T-helper 2 cell treated with Interferon-gamma antibody and Interleukin-4, amounts not matched to agents 100 ng/mL and 5 ng/mL, for 36 hours (primary cell): ENCODE results near the gene CASK. TPM values are rescaled to one million over a fixed set of nuclear protein-coding genes. Genes with fewer than 3 reads are reported as not detected.

Experiments used
- intact Hi-C: fragments of 100-400 bp; cut with micrococcal nuclease; formaldehyde crosslinking; loops from one replicate; pipeline ENCODE4 v1.15.1; 2023
- total RNA-seq: library from RNA; stranded (reverse); gene quantifications from 2 replicates; pipeline ENCODE4 v1.2.3, GENCODE V29; 2022

Gene CASK
- total RNA-seq, 1 donor from 2014 or later = 33.0 TPM

DNA sequence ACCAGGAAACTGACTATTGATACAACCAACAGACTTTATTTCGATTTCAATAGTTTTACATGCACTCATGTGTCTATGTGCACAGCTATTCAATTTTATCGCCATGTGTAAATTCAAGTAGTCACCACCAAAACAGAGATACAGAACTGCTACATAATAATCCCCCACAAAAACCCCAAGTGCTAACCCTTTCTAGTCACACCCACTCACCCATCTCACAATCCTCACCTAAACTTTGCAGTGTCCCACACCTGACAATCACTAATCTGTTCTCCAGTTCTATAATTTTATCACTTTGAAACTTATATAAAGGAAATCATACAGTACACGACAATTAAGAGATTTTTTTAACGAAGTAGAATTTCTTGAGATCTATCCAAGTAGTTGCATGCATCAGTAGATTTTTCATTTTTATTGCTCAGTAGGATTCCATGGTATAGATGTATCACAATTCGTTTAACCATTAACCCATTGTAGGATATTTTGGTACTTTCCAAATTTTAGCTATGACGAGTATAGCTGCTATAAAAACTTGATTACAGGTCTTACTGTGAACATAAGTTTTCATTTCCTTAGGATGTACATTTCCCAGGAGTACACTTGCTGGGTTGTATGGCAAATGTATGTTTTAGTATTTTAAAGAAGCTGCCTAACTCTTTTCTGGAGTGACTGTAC lies 85.9 kb downstream of the CASK start:
- intact Hi-C loops = no loop called here

DNA sequence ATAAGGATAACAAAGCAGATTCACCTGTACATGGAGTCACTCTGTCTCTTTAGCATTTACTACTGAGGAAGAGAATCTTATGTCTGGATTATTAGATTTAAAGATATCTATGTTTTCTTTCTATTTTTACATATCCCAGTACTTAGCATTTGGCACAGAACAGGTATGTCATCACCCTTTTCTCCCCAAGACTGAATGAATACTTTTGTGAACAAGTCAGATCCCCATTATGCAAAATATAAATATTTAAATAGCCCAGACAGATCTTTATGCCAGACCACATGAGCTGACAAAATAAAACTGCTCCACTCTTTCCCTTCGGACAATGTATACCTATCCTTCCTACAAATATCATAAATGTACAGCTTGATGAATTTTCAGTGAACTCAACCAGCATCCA lies 94.5 kb downstream of the CASK start:
- intact Hi-C loops = no loop called here

DNA sequence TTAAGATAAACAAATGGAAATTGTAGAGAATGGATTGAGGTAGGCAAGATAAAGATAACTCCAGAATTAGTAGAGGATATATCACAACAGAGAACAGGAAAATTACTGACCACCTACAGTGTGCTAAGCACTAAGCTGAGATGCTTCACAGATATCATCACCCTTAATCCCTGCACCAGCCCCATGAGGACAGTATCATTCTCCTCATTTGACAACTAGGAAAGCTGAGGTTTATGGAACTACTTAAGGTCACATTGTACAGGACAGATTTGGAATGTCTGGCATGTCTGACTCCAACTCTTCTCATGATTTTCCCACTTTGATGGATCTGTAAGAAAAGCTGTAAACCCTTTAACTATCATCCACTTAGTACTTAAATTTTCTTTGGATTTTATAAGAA lies 95.5 kb downstream of the CASK start:
- intact Hi-C loops = no loop called here

DNA sequence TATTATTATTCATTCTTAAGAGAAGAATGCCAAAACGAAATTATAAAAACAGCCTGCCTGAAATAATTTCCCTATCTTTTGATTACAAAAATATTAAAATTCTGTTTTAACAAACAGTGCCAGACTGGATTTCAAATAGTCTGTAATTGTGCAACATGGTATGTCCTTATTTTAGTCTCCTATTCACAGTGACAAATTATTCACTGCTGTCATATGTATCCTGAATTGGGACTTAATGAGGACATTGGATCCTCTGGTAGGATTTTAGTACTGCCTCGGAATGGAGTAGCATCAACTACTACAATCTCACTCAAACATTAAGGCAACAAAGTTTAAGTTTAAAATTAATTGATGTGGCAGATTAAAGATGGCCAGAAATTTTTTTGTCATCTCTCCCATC lies 97.6 kb downstream of the CASK start:
- intact Hi-C loops = no loop called here

DNA sequence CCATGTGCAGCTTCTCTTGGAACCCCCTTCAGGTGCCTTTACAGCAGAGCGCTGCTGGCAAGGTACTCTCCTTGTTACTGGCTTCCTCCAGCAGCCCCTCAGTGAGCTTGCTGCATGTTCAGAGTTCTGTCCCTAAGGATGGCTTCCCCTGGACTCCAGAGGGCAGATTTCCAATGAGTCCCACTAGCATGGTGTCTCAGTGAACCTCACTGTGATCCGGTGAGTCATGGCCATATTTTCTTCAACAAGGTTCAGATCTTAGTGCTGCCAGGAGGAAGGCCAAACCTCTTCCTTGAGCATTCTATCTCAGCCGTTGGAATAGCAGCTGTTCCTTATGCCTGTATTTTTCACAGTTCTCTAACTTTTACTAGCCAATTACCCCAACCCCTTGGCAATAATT lies 98.8 kb downstream of the CASK start:
- intact Hi-C loops = no loop called here

DNA sequence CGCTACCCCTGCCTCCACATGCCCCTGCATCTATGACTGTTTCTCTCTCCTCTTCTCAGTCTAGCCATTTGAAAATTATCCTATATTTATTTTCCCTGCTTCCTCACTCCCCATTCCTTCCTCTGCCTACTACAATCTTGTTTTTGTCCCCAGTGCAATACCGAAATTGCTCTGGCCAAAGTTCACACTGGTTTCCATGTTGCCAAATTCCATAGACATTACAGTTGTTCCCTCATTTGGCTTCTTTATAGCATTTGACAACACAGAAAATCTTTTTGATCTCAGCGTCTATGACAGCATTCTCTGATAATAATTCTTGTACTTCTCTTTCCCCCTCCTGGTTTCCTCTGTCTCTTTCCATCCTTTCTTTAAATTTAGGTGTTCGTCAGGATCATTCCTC lies 100.0 kb downstream of the CASK start:
- intact Hi-C loops = no loop called here

DNA sequence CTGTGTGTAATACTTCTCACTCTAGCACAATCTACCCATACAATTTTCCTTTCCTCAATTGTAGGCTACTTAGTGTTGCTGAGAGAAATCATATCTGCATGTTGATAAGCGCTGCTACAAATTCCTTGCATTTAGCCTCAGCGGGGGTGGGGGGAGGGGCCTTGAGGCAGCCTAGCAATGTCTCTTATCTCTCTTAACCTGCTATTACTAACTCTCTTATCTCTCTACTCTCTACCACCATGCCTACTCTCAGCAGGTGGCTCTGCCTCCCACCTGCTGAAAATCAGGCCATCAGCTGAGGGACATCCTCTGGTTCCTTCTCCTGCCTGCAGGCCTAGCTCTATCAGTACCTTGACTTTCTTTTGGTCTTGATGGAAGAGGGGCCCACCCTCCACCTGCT lies 100.5 kb downstream of the CASK start:
- intact Hi-C loops = no loop called here

DNA sequence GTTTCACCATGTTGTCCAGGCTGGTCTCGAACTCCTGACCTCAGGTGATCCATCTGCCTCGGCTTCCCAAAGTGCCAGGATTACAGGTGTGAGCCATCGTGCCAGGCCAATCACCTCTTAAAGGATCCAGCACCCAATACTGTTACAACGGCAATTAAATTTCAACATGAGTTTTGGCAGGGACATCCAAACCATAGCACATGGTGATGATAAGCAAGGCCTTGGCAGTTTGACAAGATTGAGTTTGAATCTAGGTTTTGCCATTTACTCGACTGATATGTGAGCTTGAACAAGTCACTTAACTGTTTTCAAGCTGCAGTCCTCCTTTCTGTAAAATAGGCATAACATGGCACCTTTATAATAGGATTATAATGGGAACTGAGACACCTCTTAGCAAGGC lies 115.3 kb downstream of the CASK start:
- intact Hi-C loops = no loop called here

DNA sequence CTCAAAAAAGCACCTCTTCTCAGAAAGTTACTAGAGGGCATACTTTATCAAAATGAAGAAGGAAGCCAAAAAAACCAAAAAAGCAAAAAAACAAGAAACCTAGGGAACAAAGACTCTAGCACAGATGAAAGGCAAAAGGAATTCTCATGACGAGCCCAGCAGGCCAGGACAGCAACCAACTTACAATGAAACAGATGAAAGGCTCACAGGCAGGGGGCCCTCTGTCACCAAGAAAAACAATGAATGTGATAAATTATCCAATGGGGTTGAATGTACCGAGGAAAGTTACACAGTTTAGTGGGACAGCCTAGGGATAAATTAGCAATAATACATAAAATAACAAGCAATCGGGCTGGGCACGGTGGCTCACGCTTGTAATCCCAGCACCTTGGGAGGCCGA lies 120.4 kb downstream of the CASK start:
- intact Hi-C loops = no loop called here

DNA sequence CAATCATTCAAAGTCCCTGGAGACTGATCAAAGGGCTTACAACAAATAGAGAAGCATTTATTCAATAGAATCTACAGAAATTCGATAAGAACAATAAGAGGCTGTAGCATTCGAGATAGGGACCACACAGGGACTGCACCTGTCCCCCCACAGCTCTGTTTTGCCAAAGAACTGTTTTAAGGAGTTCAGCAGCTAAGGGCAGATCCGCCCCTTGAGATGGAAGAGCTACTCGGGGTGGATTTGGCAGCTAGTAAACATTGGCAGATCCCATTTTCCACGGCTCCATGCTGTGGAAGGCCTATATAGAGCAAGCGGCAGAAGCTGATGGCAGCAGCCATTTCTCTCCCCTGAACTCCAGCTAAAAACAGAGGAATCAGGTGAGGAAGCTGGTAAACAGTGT lies 123.7 kb downstream of the CASK start:
- intact Hi-C loops = loop anchor here (5.0 kb wide), 2 partner anchors 123 to 1533 kb away; partner anchors contain the start of gene CASK

DNA sequence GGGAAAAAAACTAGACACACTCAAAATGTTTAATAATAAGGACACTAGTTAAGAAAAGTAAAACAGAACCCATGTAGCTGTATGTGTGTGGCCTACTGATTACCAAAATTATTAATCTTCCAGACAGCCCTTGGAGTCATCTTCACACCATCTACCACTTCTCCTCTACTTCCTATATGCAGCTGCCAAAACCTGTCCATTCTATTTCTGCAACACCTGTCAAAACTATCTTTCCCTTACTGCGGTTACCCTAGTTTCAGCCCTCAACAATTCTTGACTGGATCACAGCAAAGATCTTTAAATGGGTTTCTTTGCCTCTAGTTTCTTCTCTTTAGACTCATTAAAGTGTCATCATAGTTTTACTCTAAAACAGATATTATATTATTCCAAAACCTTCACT lies 126.8 kb downstream of the CASK start:
- intact Hi-C loops = loop anchor here (5.0 kb wide), 2 partner anchors 126 to 1536 kb away; partner anchors contain the start of gene CASK

DNA sequence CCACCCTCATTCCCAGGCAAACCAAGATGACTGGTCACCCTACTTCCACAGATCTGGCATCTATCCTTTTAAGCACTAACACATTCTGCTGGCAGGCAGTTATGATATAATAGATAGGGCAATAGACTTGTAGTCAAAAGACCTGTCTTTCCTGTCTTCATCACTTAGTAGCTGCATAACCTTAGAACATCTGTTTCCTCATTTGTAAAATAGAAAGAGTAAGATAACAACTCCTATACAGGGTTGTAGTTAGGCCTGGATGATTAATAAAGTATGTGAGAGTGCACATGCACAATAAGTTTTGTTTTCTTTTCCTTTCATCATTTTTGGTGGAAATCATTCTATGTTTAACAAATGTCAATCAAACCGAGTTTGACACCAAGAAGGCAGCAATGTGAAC lies 127.3 kb downstream of the CASK start:
- intact Hi-C loops = loop anchor here (5.0 kb wide), 2 partner anchors 126 to 1536 kb away; partner anchors contain the start of gene CASK

DNA sequence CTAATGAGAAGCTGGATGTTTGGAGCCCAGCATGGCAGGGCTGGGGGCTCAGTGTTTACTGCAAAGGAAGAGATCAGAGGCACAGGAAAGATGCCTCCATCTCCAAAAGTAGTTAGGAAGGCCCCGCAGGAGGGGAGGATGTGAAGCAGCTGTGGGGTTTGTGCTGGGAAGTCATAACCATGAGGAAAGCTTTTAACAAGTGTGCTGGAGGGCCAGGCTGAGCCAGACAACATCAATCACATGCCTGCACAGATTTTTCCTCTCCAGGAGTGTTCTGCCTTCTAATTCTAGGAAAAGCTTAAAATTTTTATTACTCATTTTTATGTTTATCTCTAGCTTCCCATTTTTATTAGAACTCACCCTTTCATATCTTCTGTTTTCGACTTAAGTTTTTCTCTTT lies 134.0 kb downstream of the CASK start:
- intact Hi-C loops = no loop called here

DNA sequence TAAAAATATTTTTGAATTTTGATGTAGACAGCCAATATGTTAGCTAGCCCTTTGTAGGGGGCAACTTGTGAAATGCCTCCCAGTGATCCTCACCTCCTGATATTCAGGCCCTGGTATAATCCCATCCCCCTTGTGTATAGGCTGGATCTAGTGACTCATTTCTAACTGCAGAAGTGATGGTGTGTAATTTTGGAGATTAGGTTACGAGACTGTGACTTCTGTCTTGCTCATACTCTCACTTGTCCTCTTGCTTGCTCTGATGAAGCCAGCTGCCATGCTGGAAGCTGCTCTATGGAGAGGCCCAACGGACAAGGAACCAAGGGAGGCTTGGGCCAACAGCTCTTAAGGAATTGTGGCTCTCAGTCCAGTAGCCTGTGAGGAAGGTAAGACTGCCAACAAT lies 137.7 kb downstream of the CASK start:
- intact Hi-C loops = no loop called here

DNA sequence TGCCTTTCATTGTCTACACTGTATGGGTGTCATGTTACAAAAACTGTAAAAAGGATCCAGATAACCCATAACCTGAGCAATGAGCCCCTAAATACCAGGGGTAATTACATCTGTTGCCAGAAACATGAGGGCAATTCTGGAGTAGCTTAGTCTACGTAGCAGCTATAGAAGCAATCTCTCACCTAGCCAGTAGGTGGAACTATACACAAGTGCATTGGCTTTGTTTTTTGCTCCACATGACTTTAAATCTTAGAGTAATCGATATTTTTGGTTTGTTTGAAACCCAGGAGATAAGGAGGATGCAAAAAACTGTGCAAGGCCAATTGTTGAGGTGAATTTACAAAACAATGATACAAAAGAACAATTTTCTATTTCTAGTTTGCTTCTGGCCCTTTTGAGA lies 141.9 kb downstream of the CASK start:
- intact Hi-C loops = loop anchor here (5.0 kb wide), 1 partner anchor 1776 kb away; no protein-coding TSS in a partner anchor

DNA sequence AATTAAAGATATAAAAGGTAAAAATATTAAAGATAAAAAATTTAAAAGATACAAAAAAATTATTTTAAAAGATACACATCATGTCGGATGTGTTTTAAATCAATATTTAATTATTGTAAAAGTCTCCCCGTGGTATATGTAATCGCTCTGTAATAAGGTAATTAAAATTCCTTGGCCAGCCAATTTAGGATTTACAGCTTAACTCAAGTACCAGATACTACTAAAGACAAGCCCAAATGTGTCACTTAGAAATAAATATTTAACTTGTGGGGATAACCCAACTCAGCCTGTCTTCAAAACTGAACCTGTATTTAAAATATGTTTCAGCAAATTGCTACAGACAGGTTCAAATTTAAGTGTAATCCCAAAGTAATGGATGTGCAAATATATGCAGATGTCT lies 143.4 kb downstream of the CASK start:
- intact Hi-C loops = loop anchor here (5.0 kb wide), 1 partner anchor 1777 kb away; no protein-coding TSS in a partner anchor

DNA sequence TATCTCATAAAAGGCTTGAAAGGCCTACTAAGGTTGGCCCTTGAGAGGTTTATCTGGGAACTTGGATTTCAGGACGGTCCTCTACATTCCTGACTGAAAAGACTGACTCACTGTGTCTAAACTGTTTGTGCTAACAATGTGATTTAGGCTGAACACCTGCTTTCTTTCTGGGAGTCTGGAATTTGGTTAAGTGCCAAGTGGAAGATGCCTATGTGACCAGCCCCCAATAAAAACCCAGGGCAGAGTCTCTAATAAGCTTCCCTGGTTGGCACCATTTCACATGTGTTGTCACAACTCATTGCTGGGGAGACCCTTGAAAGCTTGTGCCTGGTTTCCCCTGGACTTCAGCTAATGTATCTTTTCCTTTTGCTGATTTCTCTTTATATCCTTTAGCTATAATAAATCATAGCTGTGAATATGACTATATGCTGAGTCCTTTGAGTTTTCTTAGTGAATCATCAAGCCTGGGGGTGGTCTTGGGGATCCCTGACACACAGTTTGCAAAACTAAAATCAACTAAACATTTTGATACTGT lies 144.3 kb downstream of the CASK start:
- intact Hi-C loops = no loop called here

DNA sequence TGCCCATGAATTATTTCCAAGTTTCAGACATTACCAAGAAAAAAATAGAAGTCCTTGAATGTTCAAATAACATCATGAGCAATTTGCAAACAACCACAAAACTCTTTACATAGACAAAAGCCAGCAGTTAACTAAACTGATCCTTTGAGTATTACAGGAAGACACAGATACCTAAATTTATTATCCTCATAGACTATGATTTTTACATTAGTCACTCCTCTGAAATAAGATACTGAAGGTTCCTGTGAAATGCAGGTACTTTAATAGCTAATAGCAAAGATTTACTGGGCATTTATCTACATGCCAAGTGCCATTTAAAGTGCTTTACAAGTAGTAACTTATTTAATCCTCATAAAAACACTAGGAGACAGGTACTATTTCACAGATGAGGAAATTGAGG lies 161.7 kb downstream of the CASK start:
- intact Hi-C loops = no loop called here

DNA sequence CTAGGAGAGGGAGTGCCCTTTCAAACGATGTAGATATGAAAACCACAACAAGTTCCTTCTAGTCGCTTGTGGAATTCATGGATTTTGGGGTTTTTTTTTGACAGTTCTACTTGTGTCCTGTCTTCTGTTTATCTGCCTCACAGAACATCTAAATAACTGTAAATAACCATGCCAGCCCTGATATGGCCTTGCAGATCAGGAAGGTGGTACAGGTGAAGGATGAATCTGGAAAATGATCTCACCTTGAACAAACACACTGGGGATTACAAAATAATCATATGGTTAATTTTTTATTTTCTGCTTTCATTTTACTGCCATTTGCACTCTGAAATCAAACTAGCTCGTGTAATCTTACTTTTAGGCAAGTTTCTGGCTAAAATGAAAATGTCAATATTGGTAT lies 162.2 kb downstream of the CASK start:
- intact Hi-C loops = no loop called here

DNA sequence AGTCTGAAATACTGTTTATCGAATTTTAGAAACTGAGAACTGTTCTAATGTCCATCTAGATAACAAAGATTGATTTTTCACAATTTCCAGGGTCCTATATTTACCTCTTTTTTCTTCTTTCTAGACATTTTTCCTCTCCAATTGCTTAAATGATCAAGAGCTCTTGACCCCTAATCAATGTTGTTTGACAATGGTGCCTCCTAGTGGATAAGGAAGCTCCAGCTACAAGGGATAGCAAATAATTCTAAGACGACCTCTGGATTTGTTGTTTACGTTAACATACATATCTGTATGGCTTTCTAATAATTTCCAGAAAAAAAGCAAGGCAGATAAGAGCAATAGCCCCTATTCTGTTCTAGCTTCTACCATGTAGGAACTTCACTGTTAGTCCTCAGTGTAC lies 163.5 kb downstream of the CASK start:
- intact Hi-C loops = loop anchor here (1.0 kb wide), 1 partner anchor 201 kb away; no protein-coding TSS in a partner anchor

DNA sequence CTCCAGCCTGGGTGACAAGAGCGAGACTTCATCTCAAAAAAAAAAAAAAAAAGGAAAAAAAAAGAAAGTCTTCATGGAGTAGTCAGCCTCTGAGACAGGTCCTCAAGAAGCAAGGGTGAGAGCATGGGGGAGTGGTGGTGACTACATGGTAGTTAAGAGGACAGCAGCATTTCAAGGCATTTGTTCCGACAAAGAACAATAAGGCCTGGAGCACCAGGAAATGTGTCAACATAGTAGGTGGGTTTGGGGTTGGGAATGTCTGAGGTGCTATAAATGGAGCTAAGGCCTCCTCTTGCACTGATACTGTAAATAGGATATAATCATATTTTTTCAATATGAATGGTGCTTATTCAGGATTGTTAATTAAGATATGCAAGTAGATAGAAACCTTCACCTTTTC lies 165.0 kb downstream of the CASK start:
- intact Hi-C loops = no loop called here

DNA sequence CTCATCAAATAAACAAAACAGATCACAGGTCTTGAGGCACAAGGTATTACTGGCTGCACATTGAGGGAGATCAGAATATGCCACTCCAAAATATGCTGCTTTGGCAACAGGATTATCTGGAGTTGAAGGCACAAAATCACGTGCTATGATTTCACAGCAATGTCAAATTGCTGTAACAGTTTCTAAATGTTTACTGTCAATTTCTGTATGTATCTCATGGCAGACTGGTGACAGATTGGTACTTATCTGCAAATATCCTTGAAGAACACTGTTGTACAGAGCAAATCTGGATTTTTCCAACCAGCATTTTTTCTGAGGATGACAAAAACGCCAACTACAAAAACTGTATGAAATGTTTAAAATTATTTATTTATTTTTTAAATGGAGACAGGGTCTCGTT lies 172.6 kb downstream of the CASK start:
- intact Hi-C loops = no loop called here

DNA sequence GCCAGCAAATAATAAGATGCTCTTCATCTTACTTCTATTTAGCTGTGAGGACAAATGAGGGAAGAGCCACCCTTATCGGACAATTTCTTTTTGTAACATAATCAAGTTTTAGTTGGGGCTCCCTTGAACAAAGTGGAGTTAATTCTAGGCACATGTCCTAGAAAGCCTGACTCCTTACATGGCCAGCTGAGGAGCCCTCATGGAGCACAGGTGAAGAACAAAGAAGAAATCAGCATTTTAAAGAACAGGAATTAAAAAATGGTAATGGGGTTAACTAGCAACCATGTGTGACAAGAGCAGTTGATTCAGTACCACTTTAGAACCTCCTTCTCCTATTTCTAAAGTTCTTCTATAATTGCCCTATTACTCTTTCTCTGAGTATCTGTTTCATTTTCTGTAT lies 183.5 kb downstream of the CASK start:
- intact Hi-C loops = loop anchor here (10.0 kb wide), 1 partner anchor 55 kb away; the partner anchor contains the start of gene GPR34
